Mesenchymal stem cell (in vitro differentiated cells and primary cell): ENCODE data around the gene CHRDL2.
A peak's percentile ranks its signal among the peaks of the same experiment; 100 is the strongest.

ENCODE experiments used
- DNase-seq: peaks from one replicate; pipeline ENCODE4 v3.0.0-alpha.2; 2013
- H2AFZ ChIP-seq: one replicate; pipeline ENCODE4 v1.6.1; 2013; ENCODE audit warnings: low read depth, mild to moderate bottlenecking, control low read depth, inconsistent platforms, low read length, moderate library complexity
- H2AK5ac ChIP-seq: 2 replicates; pipeline ENCODE4 v1.6.1; 2013; ENCODE audit warnings: low read length, moderate library complexity, mild to moderate bottlenecking, inconsistent platforms; ENCODE audit not compliant: severe bottlenecking
- H2BK120ac ChIP-seq: one replicate; pipeline ENCODE4 v1.6.1; 2013; ENCODE audit warnings: low read depth, mild to moderate bottlenecking, inconsistent platforms, low read length, moderate library complexity
- H2BK12ac ChIP-seq, 2 experiments: one replicate each; pipeline ENCODE4 v1.6.1; 2013; ENCODE audit warnings: inconsistent platforms in 2 of 2, low read length in 2 of 2, mild to moderate bottlenecking in 2 of 2, moderate library complexity in 2 of 2, control low read depth in 1 of 2
- H2BK15ac ChIP-seq: one replicate; pipeline ENCODE4 v1.6.1; 2013; ENCODE audit warnings: mild to moderate bottlenecking, low read depth, inconsistent platforms; ENCODE audit not compliant: poor library complexity, severe bottlenecking
- H2BK5ac ChIP-seq: 2 replicates; pipeline ENCODE4 v1.6.1; 2013; ENCODE audit warnings: low read depth, mild to moderate bottlenecking, low read length, control low read depth, inconsistent platforms; ENCODE audit not compliant: poor library complexity, severe bottlenecking
- H3K14ac ChIP-seq, 2 experiments: one replicate each; pipeline ENCODE4 v1.6.1; 2013; ENCODE audit warnings: inconsistent platforms in 2 of 2, low read length in 2 of 2, control low read depth in 1 of 2, mild to moderate bottlenecking in 1 of 2, moderate library complexity in 1 of 2
- H3K18ac ChIP-seq, 2 experiments: one replicate each; pipeline ENCODE4 v1.6.1; 2013; ENCODE audit warnings: inconsistent platforms in 2 of 2, low read length in 2 of 2, control low read depth in 1 of 2, low read depth in 1 of 2, mild to moderate bottlenecking in 1 of 2
- H3K23ac ChIP-seq, 2 experiments: one replicate each; pipeline ENCODE4 v1.6.1; 2013; ENCODE audit warnings: inconsistent platforms in 2 of 2, low read length in 2 of 2, mild to moderate bottlenecking in 2 of 2, moderate library complexity in 2 of 2, control low read depth in 1 of 2
- H3K27ac ChIP-seq: 2 replicates; pipeline ENCODE4 v1.5.1; 2013; ENCODE audit warnings: mild to moderate bottlenecking, moderate library complexity, low read length, control low read depth, inconsistent platforms; ENCODE audit not compliant: poor library complexity, severe bottlenecking
- H3K27me3 ChIP-seq, 2 experiments: 2 replicates each; pipeline versions ENCODE4 v1.6.1 to v1.7.0; 2013; ENCODE audit warnings: low read length in 2 of 2, mild to moderate bottlenecking in 2 of 2, moderate library complexity in 2 of 2, control low read depth in 1 of 2, inconsistent platforms in 1 of 2; ENCODE audit not compliant: control insufficient read depth in 1 of 2, insufficient read depth in 1 of 2
- H3K36me3 ChIP-seq, 2 experiments: 2 replicates each; pipeline versions ENCODE4 v1.6.1 to v1.7.0; 2013; ENCODE audit warnings: low read length in 2 of 2, control low read depth in 1 of 2, inconsistent platforms in 1 of 2, low read depth in 1 of 2, mild to moderate bottlenecking in 1 of 2; ENCODE audit not compliant: insufficient read depth in 2 of 2, control insufficient read depth in 1 of 2
- H3K4ac ChIP-seq, 2 experiments: one replicate each; pipeline ENCODE4 v1.6.1; 2013; ENCODE audit warnings: inconsistent platforms in 2 of 2, low read length in 2 of 2, mild to moderate bottlenecking in 2 of 2, moderate library complexity in 2 of 2, control low read depth in 1 of 2, low read depth in 1 of 2
- H3K4me1 ChIP-seq: 2 replicates; pipeline ENCODE4 v1.6.1; 2013; ENCODE audit warnings: low read depth, low read length, control low read depth; ENCODE audit not compliant: control insufficient read depth, insufficient read depth
- H3K4me2 ChIP-seq: 2 replicates; pipeline ENCODE4 v1.6.1; 2013; ENCODE audit warnings: low read length, mild to moderate bottlenecking, inconsistent platforms; ENCODE audit not compliant: poor library complexity, severe bottlenecking
- H3K4me3 ChIP-seq, 2 experiments: 2 replicates each; pipeline versions ENCODE4 v1.5.1 to v1.7.0; 2013; ENCODE audit warnings: low read length in 2 of 2, mild to moderate bottlenecking in 2 of 2, control low read depth in 1 of 2, low read depth in 1 of 2; ENCODE audit not compliant: insufficient read depth in 1 of 2
- H3K79me1 ChIP-seq: replicated peaks from 2 replicates; pipeline ENCODE4 v1.6.1; 2013; ENCODE audit warnings: mild to moderate bottlenecking, control low read depth, low read length, inconsistent platforms; ENCODE audit not compliant: poor library complexity, severe bottlenecking
- H3K9ac ChIP-seq: 2 replicates; pipeline ENCODE4 v1.7.0; 2013; ENCODE audit warnings: mild to moderate bottlenecking, low read length, moderate library complexity
- H3K9me3 ChIP-seq: 2 replicates; pipeline ENCODE4 v1.7.0; 2013; ENCODE audit warnings: mild to moderate bottlenecking, low read length; ENCODE audit not compliant: control insufficient read depth
- H4K8ac ChIP-seq: one replicate; pipeline ENCODE4 v1.6.1; 2013; ENCODE audit warnings: inconsistent platforms, mild to moderate bottlenecking, low read length, moderate library complexity
- H4K91ac ChIP-seq: one replicate; pipeline ENCODE4 v1.6.1; 2013; ENCODE audit warnings: mild to moderate bottlenecking, low read length, inconsistent platforms
- WGBS: methylation state at CpG from one replicate; pipeline ENCODE4 v1.1.7; 2013; ENCODE audit warnings: mixed read lengths; 5-methylcytosine and 5-hydroxymethylcytosine counted together

The CHRDL2 gene

DNA sequence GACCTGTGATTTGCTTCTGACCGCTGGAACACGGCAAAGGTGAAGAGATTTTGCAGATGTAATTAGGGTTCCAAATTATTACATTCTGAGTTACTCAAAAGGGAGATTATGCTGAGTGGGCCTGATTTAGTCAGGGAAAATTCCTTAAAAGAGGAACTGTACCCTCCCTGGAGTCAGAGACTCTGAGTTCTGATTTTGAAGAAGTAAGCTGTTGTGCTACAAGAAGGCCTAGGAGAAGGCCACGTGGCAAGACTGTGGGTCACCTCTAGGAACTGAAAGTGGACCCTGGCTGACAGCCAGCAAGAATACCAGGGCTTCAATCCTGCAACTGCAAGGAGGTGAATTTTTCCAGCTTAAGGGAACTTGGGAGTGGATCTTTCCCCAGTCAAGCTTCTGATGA lies 45.3 kb downstream of the CHRDL2 start:
- Histone ChIP-seq H2AFZ (no peak overlapping the region), H3K18ac (no peak overlapping the region), H3K14ac (no peak overlapping the region), H2AK5ac (no peak overlapping the region), H3K23ac (no peak overlapping the region), H3K9ac (no peak overlapping the region), H2BK15ac (no peak overlapping the region), H3K4ac (no peak overlapping the region), H3K27ac (no peak overlapping the region), H3K4me3 (no peak overlapping the region), H4K91ac (no peak overlapping the region), H3K36me3 (no peaks in the 10 kb centered on the region), H2BK120ac (no peak overlapping the region), H3K4me1 (peaks cover 9% of the 10 kb centered on the region), H3K79me1 (no peaks in the 10 kb centered on the region), H4K8ac (no peak overlapping the region), H3K27me3 (peaks cover 0 to 5% of the 10 kb centered on the region in 2 experiments), H3K9me3 (no peaks in the 10 kb centered on the region), H2BK5ac (no peak overlapping the region), H2BK12ac (no peak overlapping the region), H3K4me2 (no peak overlapping the region)
- no peak for DNase-seq
- WGBS, result 93% methylated on average over 3 of the region's 3 CpGs

DNA sequence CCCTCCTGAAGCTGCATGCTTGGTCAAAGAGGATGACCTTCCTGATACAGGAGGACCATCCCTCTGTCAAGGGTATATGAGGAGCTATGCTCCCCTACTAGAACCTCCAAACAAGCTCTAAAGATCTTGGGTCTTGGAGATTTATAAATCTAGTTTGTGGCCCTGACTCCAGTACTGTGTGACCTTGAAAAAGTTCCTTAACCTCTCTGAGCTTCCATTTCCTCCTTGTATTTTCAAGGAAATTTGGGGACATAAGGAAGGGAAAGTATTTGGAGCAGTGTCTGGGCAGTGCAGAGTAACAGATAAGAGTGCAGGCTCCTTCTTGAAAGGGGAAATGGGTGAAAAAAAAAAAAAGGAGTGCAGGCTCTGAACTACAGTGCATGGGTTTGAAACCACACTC lies 45.9 kb downstream of the CHRDL2 start:
- Histone ChIP-seq H3K27ac (no peak overlapping the region), H2AFZ (no peak overlapping the region), H4K8ac (no peak overlapping the region), H3K14ac (no peak overlapping the region), H2BK12ac (no peak overlapping the region), H2BK15ac (no peak overlapping the region), H2BK120ac (no peak overlapping the region), H3K4me2 (no peak overlapping the region), H2BK5ac (no peak overlapping the region), H3K18ac (no peak overlapping the region), H3K79me1 (no peaks in the 10 kb centered on the region), H3K36me3 (no peaks in the 10 kb centered on the region), H4K91ac (no peak overlapping the region), H3K27me3 (peaks cover 0 to 5% of the 10 kb centered on the region in 2 experiments), H3K23ac (no peak overlapping the region), H3K4ac (no peak overlapping the region), H2AK5ac (no peak overlapping the region), H3K9ac (no peak overlapping the region), H3K4me3 (no peak overlapping the region), H3K4me1 (peaks cover 9% of the 10 kb centered on the region), H3K9me3 (no peaks in the 10 kb centered on the region)
- DNase-seq, result no peak

DNA sequence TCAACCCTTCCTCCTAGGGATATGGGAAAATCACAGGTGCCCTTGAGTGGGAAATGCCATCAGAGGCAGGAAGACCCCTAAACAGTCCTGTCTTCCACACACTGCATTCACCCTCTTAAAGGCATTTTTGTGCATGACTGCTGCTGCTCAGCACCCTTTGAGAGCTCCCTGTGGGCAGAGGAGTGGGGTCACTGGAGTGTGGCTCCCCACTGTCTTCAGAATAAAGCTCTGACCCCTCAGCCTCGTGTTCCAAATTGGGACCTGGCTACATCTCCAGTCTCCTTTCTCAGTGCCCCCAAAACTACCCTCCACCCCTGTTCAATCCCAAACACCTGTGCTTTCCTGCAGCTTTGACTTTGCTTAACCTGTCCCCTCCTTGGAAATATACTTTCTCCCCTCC lies 46.6 kb downstream of the CHRDL2 start:
- 61% methylated on average over 1 of the region's 1 CpG for WGBS
- H3K4me1 ChIP-seq, result peaks cover 9% of the 10 kb centered on the region
- no peak overlapping the region for H2BK5ac ChIP-seq
- no peak overlapping the region for H3K27ac ChIP-seq
- H3K9me3 ChIP-seq, result no peaks in the 10 kb centered on the region
- H3K23ac ChIP-seq, result no peak overlapping the region
- no peak overlapping the region for H2BK15ac ChIP-seq
- H3K18ac ChIP-seq, result no peak overlapping the region
- H4K8ac ChIP-seq, result no peak overlapping the region
- no peak overlapping the region for H3K9ac ChIP-seq
- no peaks in the 10 kb centered on the region for H3K79me1 ChIP-seq
- no peak overlapping the region for H2BK12ac ChIP-seq
- no peaks in the 10 kb centered on the region for H3K36me3 ChIP-seq
- H4K91ac ChIP-seq, result no peak overlapping the region
- H3K14ac ChIP-seq, result no peak overlapping the region
- peaks cover 0 to 5% of the 10 kb centered on the region in 2 experiments for H3K27me3 ChIP-seq
- no peak overlapping the region for H2BK120ac ChIP-seq
- H3K4ac ChIP-seq, result no peak overlapping the region
- H2AK5ac ChIP-seq, result no peak overlapping the region
- H2AFZ ChIP-seq, result no peak overlapping the region
- no peak overlapping the region for H3K4me3 ChIP-seq
- no peak for DNase-seq
- H3K4me2 ChIP-seq, result no peak overlapping the region

DNA sequence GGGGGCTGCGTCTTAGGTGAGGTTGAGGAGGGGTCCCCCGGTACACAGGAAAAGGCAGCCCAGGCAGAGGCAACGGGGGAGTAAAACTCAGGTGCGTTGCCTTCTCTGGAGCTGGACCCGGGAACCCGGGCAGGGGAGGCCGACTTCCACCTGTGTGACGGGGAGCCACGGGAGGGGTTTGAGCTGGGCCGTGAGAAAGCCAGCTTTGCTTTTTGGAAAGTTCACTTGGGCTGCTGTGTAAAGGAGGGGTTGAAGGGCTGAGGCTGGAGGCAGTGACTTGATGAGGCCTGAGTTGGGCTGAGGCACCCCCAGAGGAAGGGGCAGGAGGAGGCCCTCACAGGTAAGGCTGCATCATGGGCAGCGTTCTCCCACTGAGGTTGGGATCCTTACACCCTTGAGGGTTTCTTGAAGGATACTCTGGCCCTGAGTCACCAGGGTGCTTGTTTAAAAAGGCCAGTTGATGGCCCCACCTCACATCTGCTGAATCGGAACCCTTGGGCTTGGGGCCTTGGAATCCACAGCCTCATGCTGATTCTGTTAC lies 47.2 kb downstream of the CHRDL2 start:
- Histone ChIP-seq H3K79me1 (no peaks in the 10 kb centered on the region), H2BK12ac (no peak overlapping the region), H2AK5ac (no peak overlapping the region), H3K14ac (no peak overlapping the region), H3K18ac (no peak overlapping the region), H3K36me3 (no peaks in the 10 kb centered on the region), H3K4ac (no peak overlapping the region), H3K4me2 (peak overlapping the region; percentile 61), H3K9ac (peak overlapping the region; percentile 80), H3K4me1 (peaks cover 9% of the 10 kb centered on the region), H3K27me3 (peaks cover 0 to 5% of the 10 kb centered on the region in 2 experiments), H2BK5ac (no peak overlapping the region), H3K4me3 (peak overlapping the region in 1 of 2 experiments; percentile 58), H3K9me3 (no peaks in the 10 kb centered on the region), H2BK15ac (no peak overlapping the region), H2AFZ (no peak overlapping the region), H4K91ac (no peak overlapping the region), H2BK120ac (no peak overlapping the region), H4K8ac (no peak overlapping the region), H3K27ac (no peak overlapping the region), H3K23ac (no peak overlapping the region)
- WGBS, result 84% methylated on average over 12 of the region's 12 CpGs
- no peak for DNase-seq
